WTC11 (cell line): ENCODE data around the gene LDLRAD4.

Experiments used
- AFF4 ChIP-seq: sonication (generic); formaldehyde crosslinking; IDR thresholded peaks from 2 replicates; pipeline ENCODE4 v1.8.1; 2023; ENCODE audit warnings: mild to moderate bottlenecking, missing genetic modification reagents, borderline replicate concordance
- CREB1 ChIP-seq: sonication (generic); formaldehyde crosslinking; IDR thresholded peaks from 2 replicates; pipeline ENCODE4 v1.8.0; 2023; ENCODE audit warnings: mild to moderate bottlenecking, missing genetic modification reagents
- CREM ChIP-seq: sonication (generic); formaldehyde crosslinking; IDR thresholded peaks from 2 replicates; pipeline ENCODE4 v1.8.1; 2022; ENCODE audit warnings: mild to moderate bottlenecking, missing genetic modification reagents, moderate library complexity
- CTCF ChIP-seq: fragments of 200-600 bp; IDR thresholded peaks from 2 replicates; pipeline ENCODE4 v1.8.0; 2022; ENCODE audit warnings: antibody characterized with exemption
- FOXJ3 ChIP-seq: sonication (generic); formaldehyde crosslinking; IDR thresholded peaks from 2 replicates; pipeline ENCODE4 v1.9.0; 2021; ENCODE audit warnings: missing genetic modification reagents, mild to moderate bottlenecking, borderline replicate concordance
- IRF2 ChIP-seq: sonication (generic); formaldehyde crosslinking; IDR thresholded peaks from 2 replicates; pipeline ENCODE4 v1.8.0; 2022; ENCODE audit warnings: low read depth, missing genetic modification reagents, borderline replicate concordance
- MLX ChIP-seq: sonication (generic); formaldehyde crosslinking; IDR thresholded peaks from 2 replicates; pipeline ENCODE4 v1.8.1; 2023; ENCODE audit warnings: mild to moderate bottlenecking, missing genetic modification reagents, moderate library complexity
- ZNF232 ChIP-seq: sonication (generic); formaldehyde crosslinking; IDR thresholded peaks from 2 replicates; pipeline ENCODE4 v1.8.0; 2022; ENCODE audit warnings: mild to moderate bottlenecking, missing genetic modification reagents
- ZNF423 ChIP-seq: fragments of 250-450 bp; sonication (Bioruptor Pico); IDR thresholded peaks from 2 replicates; pipeline ENCODE4 v2.1.2; 2022; ENCODE audit warnings: mild to moderate bottlenecking, moderate library complexity
- TF ChIP-seq, protein P1 (sequence below): sonication (generic); formaldehyde crosslinking; IDR thresholded peaks from 2 replicates; pipeline ENCODE4 v1.8.1; 2022; ENCODE audit warnings: low read depth, missing genetic modification reagents, borderline replicate concordance
- TF ChIP-seq, protein P2 (sequence below): sonication (generic); formaldehyde crosslinking; IDR thresholded peaks from 2 replicates; pipeline ENCODE4 v1.8.0; 2022; ENCODE audit warnings: mild to moderate bottlenecking, missing genetic modification reagents
- TF ChIP-seq, protein P3 (sequence below): sonication (generic); formaldehyde crosslinking; conservative IDR thresholded peaks from 2 replicates; pipeline ENCODE4 v1.8.1; 2023; ENCODE audit warnings: mild to moderate bottlenecking, low read depth, missing genetic modification reagents, moderate library complexity

GRCh38 chr18:13486686-13487085 is 268.1 kb downstream of the LDLRAD4 start:
- no peak for TF ChIP-seq CTCF
- TF ChIP-seq, protein P1, sequence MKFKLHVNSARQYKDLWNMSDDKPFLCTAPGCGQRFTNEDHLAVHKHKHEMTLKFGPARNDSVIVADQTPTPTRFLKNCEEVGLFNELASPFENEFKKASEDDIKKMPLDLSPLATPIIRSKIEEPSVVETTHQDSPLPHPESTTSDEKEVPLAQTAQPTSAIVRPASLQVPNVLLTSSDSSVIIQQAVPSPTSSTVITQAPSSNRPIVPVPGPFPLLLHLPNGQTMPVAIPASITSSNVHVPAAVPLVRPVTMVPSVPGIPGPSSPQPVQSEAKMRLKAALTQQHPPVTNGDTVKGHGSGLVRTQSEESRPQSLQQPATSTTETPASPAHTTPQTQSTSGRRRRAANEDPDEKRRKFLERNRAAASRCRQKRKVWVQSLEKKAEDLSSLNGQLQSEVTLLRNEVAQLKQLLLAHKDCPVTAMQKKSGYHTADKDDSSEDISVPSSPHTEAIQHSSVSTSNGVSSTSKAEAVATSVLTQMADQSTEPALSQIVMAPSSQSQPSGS (CRISPR knock-in tag): no peak
- no peak for TF ChIP-seq MLX (CRISPR knock-in tag)
- TF ChIP-seq, protein P2, sequence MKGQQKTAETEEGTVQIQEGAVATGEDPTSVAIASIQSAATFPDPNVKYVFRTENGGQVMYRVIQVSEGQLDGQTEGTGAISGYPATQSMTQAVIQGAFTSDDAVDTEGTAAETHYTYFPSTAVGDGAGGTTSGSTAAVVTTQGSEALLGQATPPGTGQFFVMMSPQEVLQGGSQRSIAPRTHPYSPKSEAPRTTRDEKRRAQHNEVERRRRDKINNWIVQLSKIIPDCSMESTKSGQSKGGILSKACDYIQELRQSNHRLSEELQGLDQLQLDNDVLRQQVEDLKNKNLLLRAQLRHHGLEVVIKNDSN: no peak
- TF ChIP-seq ZNF232 (CRISPR knock-in tag): no peak
- TF ChIP-seq, protein P3, sequence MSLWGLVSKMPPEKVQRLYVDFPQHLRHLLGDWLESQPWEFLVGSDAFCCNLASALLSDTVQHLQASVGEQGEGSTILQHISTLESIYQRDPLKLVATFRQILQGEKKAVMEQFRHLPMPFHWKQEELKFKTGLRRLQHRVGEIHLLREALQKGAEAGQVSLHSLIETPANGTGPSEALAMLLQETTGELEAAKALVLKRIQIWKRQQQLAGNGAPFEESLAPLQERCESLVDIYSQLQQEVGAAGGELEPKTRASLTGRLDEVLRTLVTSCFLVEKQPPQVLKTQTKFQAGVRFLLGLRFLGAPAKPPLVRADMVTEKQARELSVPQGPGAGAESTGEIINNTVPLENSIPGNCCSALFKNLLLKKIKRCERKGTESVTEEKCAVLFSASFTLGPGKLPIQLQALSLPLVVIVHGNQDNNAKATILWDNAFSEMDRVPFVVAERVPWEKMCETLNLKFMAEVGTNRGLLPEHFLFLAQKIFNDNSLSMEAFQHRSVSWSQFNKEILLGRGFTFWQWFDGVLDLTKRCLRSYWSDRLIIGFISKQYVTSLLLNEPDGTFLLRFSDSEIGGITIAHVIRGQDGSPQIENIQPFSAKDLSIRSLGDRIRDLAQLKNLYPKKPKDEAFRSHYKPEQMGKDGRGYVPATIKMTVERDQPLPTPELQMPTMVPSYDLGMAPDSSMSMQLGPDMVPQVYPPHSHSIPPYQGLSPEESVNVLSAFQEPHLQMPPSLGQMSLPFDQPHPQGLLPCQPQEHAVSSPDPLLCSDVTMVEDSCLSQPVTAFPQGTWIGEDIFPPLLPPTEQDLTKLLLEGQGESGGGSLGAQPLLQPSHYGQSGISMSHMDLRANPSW (CRISPR knock-in tag): no peak
- TF ChIP-seq AFF4 (CRISPR knock-in tag): no peak
- TF ChIP-seq CREB1 (CRISPR knock-in tag): no peak
- TF ChIP-seq ZNF423 (CRISPR knock-in tag): no peak
- TF ChIP-seq CREM (CRISPR knock-in tag): no peak
- TF ChIP-seq FOXJ3 (CRISPR knock-in tag): no peak
- no peak for TF ChIP-seq IRF2 (CRISPR knock-in tag)
